HG03460 (cell line): ENCODE results near the gene LYPD1.
"Not testable (repeated sequence)": the region's sequence is repeated elsewhere in the genome, so short reads cannot be mapped to it uniquely, and the experiment has no call there.

Source experiments
- ATAC-seq: cut with Tn5 transposase; IDR thresholded peaks from one replicate; pipeline ENCODE4 v1.9.1; 2021; ENCODE audit not compliant: unreplicated experiment

The LYPD1 gene

GRCh38 chr2:132669908-132670495, at the start of gene LYPD1:
Gene LYPD1, minus strand, starts transcription at chr2:132670205. Its CDS starts 273 bp downstream, at chr2:132669932.
- no peak for ATAC-seq

DNA sequence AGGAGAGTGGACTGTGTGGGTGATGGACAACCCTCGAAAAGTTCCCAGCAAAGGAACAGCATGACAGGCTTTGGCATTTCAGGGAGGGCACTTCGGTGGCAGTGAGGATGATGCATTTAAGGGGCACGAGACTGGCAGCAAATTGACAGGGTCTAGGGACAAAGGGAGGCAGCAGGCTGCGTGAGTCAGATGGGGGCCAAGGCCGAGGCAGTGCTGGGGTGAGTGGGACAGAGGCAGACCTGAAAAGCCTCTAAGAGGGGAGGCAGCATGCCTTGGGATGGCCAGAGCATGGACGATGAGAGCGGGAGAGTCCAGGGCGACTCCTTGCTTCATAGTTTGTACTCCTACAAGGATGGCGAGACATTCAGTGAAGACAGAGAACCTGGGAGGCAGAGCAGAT, 49.5 kb upstream of the LYPD1 start:
- ATAC-seq = no peak

GRCh38 chr2:132716954-132717353, 46.9 kb upstream of the LYPD1 start:
- no peak for ATAC-seq

DNA sequence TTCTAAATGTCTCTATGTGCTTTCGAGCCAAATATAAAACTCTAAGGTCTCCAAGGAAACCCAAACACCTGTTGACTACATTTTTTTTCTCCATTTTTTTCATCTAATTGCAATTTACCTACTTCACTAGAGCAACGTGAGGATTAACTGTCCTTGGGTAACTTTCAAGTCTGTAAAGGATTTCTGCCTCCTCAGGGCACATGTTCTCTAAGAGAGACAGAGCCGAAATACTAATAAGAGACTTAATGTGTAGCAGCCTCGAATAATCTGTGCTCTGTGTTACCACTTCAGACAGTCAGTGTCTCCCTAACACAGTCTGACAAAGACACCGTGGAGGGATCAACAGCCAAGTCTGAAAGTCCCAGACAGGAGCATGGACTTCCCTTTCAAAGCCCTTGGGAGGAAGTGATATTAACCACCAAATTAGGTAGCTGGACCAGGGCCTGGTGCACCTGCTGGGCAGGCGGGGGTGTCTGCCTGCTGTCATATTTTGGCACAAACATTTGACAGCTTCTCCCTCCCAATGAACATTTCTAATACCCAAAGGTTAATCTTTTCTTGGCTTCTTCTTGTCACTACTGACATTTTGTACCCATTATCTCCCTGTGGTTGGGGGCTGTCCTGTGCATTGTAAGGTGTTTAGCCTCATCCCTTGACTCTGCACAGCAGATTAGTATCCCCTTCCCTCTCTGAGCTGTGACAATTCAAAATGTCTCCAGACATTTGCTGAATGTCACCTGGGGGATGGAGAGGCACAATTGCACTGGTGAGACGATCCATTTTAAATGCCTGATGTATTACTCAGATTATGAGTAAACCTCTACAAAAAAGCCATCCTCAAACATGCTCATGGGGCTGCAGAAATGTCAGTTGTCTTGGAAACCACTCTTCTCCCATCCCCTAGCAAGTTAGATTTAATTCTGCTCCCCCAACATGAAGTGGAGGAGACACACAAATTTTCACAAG, 45.7 kb upstream of the LYPD1 start:
- no peak for ATAC-seq

- no peak for ATAC-seq
Measured at GRCh38 chr2:132703396-132703795, 33.4 kb upstream of the LYPD1 start.

GRCh38 chr2:132701810-132702209, 31.8 kb upstream of the LYPD1 start:
- ATAC-seq = no peak

DNA sequence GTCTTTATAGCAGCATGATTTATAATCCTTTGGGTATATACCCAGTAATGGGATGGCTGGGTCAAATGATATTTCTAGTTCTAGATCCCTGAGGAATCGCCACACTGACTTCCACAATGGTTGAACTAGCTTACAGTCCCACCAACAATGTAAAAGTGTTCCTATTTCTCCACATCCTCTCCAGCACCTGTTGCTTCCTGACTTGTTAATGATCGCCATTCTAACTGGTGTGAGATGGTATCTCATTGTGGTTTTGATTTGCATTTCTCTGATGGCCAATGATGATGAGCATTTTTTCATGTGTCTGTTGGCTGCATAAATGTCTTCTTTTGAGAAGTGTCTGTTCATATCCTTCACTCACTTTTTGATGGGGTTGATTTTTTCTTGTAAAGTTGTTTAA, 29.8 kb upstream of the LYPD1 start:
- ATAC-seq = not testable (repeated sequence)

GRCh38 chr2:132698347-132698746, 28.3 kb upstream of the LYPD1 start:
- not testable (repeated sequence) for ATAC-seq

DNA sequence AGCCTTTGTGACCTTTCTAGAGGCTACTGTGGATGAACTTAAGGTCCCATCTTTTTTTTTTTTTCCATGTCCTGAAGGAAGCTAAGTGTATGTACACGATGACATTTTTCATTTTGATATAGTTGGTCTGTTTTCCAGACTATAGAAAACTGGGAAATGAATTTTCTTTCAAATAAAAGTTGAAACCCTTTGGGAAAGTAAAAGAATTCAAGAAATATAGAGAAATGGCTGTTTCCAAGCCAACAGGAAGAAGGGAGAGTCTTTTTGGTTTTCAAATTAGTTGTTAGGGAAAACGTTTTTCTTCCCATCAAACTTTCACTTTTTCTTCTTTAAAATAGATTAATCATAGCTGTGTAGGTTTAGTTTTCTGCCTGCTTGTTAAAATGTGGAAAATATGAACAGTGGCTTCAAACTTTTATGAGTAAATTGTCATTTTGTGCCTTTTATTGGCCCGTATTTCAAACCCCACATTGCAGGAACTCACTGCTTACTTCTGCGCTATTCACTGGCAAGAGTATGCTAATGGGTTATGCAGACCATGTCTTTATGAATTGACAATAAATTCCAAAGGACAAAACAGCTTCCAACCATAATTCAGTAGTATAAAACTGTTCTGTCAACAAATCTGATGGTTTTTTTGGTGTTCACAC, 27.7 kb upstream of the LYPD1 start:
- no peak for ATAC-seq

- no peak for ATAC-seq
Measured at GRCh38 chr2:132692816-132693215, 22.8 kb upstream of the LYPD1 start.

- no peak for ATAC-seq
Measured at GRCh38 chr2:132691556-132691955, 21.6 kb upstream of the LYPD1 start.

GRCh38 chr2:132690664-132691303, 20.8 kb upstream of the LYPD1 start:
- ATAC-seq = no peak

- no peak for ATAC-seq
Measured at GRCh38 chr2:132681766-132682165, 11.8 kb upstream of the LYPD1 start.

DNA sequence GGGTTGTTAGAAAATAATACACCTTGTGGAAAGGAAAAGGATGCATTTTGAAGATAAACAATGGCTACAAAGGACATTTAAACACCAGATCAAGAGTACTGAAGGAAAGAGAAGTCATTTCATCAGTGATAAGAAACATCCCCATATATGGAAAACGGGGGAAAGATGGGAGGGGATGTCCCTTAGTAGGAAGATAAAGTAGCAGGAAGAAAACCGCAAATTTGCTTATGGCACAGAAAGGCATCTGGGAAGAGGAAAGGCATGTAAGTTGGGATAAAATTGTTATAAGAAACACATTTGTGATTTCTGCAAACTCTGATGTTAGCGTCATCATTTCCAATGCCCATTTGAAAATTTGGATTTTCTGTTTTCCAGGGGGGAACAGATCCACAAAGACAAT, 10.5 kb upstream of the LYPD1 start:
- ATAC-seq = no peak

DNA sequence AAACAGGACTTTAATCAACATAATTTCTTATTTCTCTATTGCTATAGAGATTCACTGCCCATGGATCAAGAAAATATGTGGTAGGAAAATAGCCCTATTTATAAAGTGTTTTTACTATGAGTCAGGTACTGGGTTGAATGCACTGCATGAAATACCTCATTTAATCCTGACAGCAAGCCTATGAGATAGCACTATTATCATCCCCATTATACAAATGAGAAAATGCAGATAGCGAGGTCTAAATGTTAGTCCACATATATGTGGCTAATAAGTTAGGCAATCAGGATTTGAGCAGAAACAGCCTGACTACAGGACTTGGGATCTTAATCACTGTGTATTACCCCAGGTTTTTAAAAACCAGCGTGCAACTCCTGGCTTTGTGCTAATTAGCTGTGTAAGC, 8.5 kb upstream of the LYPD1 start:
- no peak for ATAC-seq

- no peak for ATAC-seq
Measured at GRCh38 chr2:132677661-132678060, 7.7 kb upstream of the LYPD1 start.

DNA sequence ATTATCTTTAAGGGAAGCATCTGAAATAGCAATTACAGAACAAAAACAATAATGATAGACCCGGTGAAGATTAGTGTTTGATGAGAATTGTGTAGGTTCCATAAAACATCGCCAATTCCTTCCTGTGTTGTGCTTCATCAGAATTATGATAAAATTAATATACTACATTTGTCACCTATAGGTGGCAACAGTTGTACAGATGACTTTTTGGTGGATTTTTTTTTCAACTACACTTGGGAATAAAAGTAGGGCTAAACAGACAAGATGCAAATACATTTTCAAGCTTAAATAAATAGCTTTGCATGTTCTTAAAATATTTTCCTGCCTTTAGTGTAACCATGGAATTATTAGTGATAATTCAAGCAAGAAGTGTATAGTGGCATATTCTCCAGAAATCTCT, 7.0 kb upstream of the LYPD1 start:
- ATAC-seq = no peak

- no peak for ATAC-seq
Measured at GRCh38 chr2:132671151-132671835, 1.3 kb upstream of the LYPD1 start.

DNA sequence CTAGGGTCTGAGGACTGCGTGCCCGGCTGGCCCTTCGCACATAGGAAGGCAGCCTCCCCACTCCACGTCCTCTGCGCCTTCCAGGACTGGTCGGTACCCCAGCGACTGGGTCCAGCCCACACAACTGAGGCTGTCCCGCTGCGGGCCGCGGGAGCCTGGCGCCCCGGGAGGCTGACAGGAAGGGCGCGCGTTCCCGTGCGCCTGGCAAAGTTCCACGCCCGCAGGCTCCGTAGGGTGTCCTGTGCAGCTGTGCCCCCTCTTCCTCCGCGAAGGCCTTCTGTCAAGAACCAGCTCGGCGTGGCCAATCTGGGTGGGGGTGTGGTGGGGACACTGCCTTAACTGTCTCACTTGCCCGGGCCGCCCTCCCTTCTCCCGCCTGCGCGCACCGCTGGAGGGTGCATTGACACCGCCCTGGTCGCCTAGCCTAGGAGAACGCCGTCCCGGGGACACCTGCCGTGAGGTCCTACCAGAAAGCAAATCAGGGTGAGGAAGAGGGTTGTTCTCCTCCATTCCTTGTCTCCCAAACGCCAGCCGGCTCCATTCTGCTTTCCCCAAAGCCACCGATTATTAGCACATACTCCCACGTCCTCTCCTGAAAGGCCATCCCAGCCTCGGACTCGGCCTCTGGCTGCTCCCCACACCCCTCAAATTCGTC, 618 bp upstream of the LYPD1 start:
- no peak for ATAC-seq
